Mesenchymal stem cell (in vitro differentiated cells and primary cell): ENCODE measurements around the gene CDH15.

Source experiments
- DNase-seq: peaks from one replicate; pipeline ENCODE4 v3.0.0-alpha.2; 2013
- H2AFZ ChIP-seq: one replicate; pipeline ENCODE4 v1.6.1; 2013; ENCODE audit warnings: low read depth, mild to moderate bottlenecking, control low read depth, inconsistent platforms, low read length, moderate library complexity
- H2AK5ac ChIP-seq: 2 replicates; pipeline ENCODE4 v1.6.1; 2013; ENCODE audit warnings: low read length, moderate library complexity, mild to moderate bottlenecking, inconsistent platforms; ENCODE audit not compliant: severe bottlenecking
- H2BK120ac ChIP-seq: one replicate; pipeline ENCODE4 v1.6.1; 2013; ENCODE audit warnings: low read depth, mild to moderate bottlenecking, inconsistent platforms, low read length, moderate library complexity
- H2BK12ac ChIP-seq, 2 experiments: one replicate each; pipeline ENCODE4 v1.6.1; 2013; ENCODE audit warnings: inconsistent platforms in 2 of 2, low read length in 2 of 2, mild to moderate bottlenecking in 2 of 2, moderate library complexity in 2 of 2, control low read depth in 1 of 2
- H2BK15ac ChIP-seq: one replicate; pipeline ENCODE4 v1.6.1; 2013; ENCODE audit warnings: mild to moderate bottlenecking, low read depth, inconsistent platforms; ENCODE audit not compliant: poor library complexity, severe bottlenecking
- H2BK5ac ChIP-seq: 2 replicates; pipeline ENCODE4 v1.6.1; 2013; ENCODE audit warnings: low read depth, mild to moderate bottlenecking, low read length, control low read depth, inconsistent platforms; ENCODE audit not compliant: poor library complexity, severe bottlenecking
- H3K14ac ChIP-seq, 2 experiments: one replicate each; pipeline ENCODE4 v1.6.1; 2013; ENCODE audit warnings: inconsistent platforms in 2 of 2, low read length in 2 of 2, control low read depth in 1 of 2, mild to moderate bottlenecking in 1 of 2, moderate library complexity in 1 of 2
- H3K18ac ChIP-seq, 2 experiments: one replicate each; pipeline ENCODE4 v1.6.1; 2013; ENCODE audit warnings: inconsistent platforms in 2 of 2, low read length in 2 of 2, control low read depth in 1 of 2, low read depth in 1 of 2, mild to moderate bottlenecking in 1 of 2
- H3K23ac ChIP-seq, 2 experiments: one replicate each; pipeline ENCODE4 v1.6.1; 2013; ENCODE audit warnings: inconsistent platforms in 2 of 2, low read length in 2 of 2, mild to moderate bottlenecking in 2 of 2, moderate library complexity in 2 of 2, control low read depth in 1 of 2
- H3K27ac ChIP-seq: 2 replicates; pipeline ENCODE4 v1.5.1; 2013; ENCODE audit warnings: mild to moderate bottlenecking, moderate library complexity, low read length, control low read depth, inconsistent platforms; ENCODE audit not compliant: poor library complexity, severe bottlenecking
- H3K27me3 ChIP-seq, 2 experiments: 2 replicates each; pipeline versions ENCODE4 v1.6.1 to v1.7.0; 2013; ENCODE audit warnings: low read length in 2 of 2, mild to moderate bottlenecking in 2 of 2, moderate library complexity in 2 of 2, control low read depth in 1 of 2, inconsistent platforms in 1 of 2; ENCODE audit not compliant: control insufficient read depth in 1 of 2, insufficient read depth in 1 of 2
- H3K36me3 ChIP-seq, 2 experiments: 2 replicates each; pipeline versions ENCODE4 v1.6.1 to v1.7.0; 2013; ENCODE audit warnings: low read length in 2 of 2, control low read depth in 1 of 2, inconsistent platforms in 1 of 2, low read depth in 1 of 2, mild to moderate bottlenecking in 1 of 2; ENCODE audit not compliant: insufficient read depth in 2 of 2, control insufficient read depth in 1 of 2
- H3K4ac ChIP-seq, 2 experiments: one replicate each; pipeline ENCODE4 v1.6.1; 2013; ENCODE audit warnings: inconsistent platforms in 2 of 2, low read length in 2 of 2, mild to moderate bottlenecking in 2 of 2, moderate library complexity in 2 of 2, control low read depth in 1 of 2, low read depth in 1 of 2
- H3K4me1 ChIP-seq: 2 replicates; pipeline ENCODE4 v1.6.1; 2013; ENCODE audit warnings: low read depth, low read length, control low read depth; ENCODE audit not compliant: control insufficient read depth, insufficient read depth
- H3K4me2 ChIP-seq: 2 replicates; pipeline ENCODE4 v1.6.1; 2013; ENCODE audit warnings: low read length, mild to moderate bottlenecking, inconsistent platforms; ENCODE audit not compliant: poor library complexity, severe bottlenecking
- H3K4me3 ChIP-seq, 2 experiments: 2 replicates each; pipeline versions ENCODE4 v1.5.1 to v1.7.0; 2013; ENCODE audit warnings: low read length in 2 of 2, mild to moderate bottlenecking in 2 of 2, control low read depth in 1 of 2, low read depth in 1 of 2; ENCODE audit not compliant: insufficient read depth in 1 of 2
- H3K79me1 ChIP-seq: replicated peaks from 2 replicates; pipeline ENCODE4 v1.6.1; 2013; ENCODE audit warnings: mild to moderate bottlenecking, control low read depth, low read length, inconsistent platforms; ENCODE audit not compliant: poor library complexity, severe bottlenecking
- H3K9ac ChIP-seq: 2 replicates; pipeline ENCODE4 v1.7.0; 2013; ENCODE audit warnings: mild to moderate bottlenecking, low read length, moderate library complexity
- H3K9me3 ChIP-seq: 2 replicates; pipeline ENCODE4 v1.7.0; 2013; ENCODE audit warnings: mild to moderate bottlenecking, low read length; ENCODE audit not compliant: control insufficient read depth
- H4K8ac ChIP-seq: one replicate; pipeline ENCODE4 v1.6.1; 2013; ENCODE audit warnings: inconsistent platforms, mild to moderate bottlenecking, low read length, moderate library complexity
- H4K91ac ChIP-seq: one replicate; pipeline ENCODE4 v1.6.1; 2013; ENCODE audit warnings: mild to moderate bottlenecking, low read length, inconsistent platforms
- WGBS: methylation state at CpG from one replicate; pipeline ENCODE4 v1.1.7; 2013; ENCODE audit warnings: mixed read lengths; 5-methylcytosine and 5-hydroxymethylcytosine counted together

Gene CDH15

DNA sequence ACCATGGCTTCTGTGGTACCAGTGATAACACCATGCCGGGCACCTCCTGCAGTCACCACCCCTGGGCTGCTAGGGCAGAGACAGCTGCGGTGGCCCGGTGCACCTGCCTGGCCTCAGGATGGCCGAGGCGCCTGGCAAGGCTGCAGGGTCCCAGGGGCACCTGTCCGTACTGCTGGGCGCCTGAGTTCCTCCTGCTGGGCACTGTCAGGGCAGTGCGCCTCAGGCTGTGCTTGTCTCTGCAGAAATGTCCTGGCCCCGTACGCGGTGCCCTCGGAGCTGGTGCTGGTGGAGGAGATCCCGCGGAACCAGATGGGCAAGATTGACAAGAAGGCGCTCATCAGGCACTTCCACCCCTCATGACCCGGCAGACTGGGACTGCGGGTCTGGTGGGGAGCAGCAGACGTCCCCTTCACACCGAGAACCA is 17.7 kb upstream of the CDH15 start:
- H3K23ac ChIP-seq: no peak overlapping the region
- no peaks in the 10 kb centered on the region for H3K9me3 ChIP-seq
- H3K27ac ChIP-seq: no peak overlapping the region
- H4K91ac ChIP-seq: peak overlapping the region; percentile 77
- WGBS: 92% methylated on average over 19 of the region's 19 CpGs
- no peaks in the 10 kb centered on the region for H3K27me3 ChIP-seq
- H3K4ac ChIP-seq: peak overlapping the region in 1 of 2 experiments; percentile 10
- H3K18ac ChIP-seq: no peak overlapping the region
- H3K79me1 ChIP-seq: no peaks in the 10 kb centered on the region
- H4K8ac ChIP-seq: no peak overlapping the region
- no peak overlapping the region for H3K4me3 ChIP-seq
- H2AK5ac ChIP-seq: no peak overlapping the region
- H3K4me2 ChIP-seq: no peak overlapping the region
- peaks cover 29 to 37% of the 10 kb centered on the region in 2 experiments for H3K36me3 ChIP-seq
- peaks cover 20% of the 10 kb centered on the region for H3K4me1 ChIP-seq
- no peak for DNase-seq
- no peak overlapping the region for H2BK120ac ChIP-seq
- peak overlapping the region; percentile 46 for H2BK15ac ChIP-seq
- no peak overlapping the region for H3K14ac ChIP-seq
- H3K9ac ChIP-seq: no peak overlapping the region
- H2BK5ac ChIP-seq: no peak overlapping the region
- H2AFZ ChIP-seq: no peak overlapping the region
- no peak overlapping the region for H2BK12ac ChIP-seq

DNA sequence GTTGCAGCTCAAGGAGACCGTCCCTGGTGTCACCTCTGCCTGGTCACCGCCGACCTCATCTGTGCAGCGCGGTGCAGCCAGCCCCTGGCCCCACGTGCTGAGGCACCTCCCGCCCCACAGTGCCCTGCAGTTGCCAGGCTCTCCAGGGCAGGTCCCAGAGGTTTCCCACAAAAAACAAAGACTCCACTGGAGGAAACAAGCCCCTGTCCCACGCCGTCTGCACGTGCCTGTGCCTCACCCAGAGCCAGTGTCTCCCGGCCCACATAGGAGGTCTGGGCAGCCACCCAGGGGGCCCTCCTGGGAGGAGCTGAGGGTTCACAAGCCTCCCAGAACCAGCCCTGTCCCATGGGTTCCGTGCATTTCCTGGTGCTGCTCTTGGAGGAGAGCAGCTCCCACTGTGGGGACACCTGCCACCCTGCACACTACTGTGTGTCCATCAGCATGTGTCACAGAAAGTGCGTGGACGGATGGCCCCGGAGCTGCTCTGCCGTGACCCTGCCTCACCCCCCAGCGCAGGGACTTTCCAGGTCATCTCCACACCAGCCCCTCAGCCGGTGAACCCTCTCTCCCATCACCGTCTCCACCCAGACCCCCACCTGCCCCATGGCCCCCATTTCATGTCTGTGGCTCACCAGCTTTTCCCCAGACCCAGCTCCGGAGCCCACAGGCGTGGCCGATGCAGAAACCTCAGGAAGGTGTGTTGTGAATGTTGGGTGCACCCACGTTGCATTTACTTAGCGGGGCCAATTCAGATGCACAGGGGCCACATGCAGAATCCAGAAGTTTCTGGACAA is 17.0 kb upstream of the CDH15 start:
- Histone ChIP-seq H3K9me3 (no peaks in the 10 kb centered on the region), H3K23ac (no peak overlapping the region), H2BK5ac (no peak overlapping the region), H2AFZ (no peak overlapping the region), H3K27ac (no peak overlapping the region), H3K4ac (no peak overlapping the region), H3K4me3 (no peak overlapping the region), H2BK15ac (no peak overlapping the region), H2AK5ac (no peak overlapping the region), H4K91ac (peak overlapping the region; percentile 59), H2BK120ac (no peak overlapping the region), H3K4me2 (no peak overlapping the region), H3K4me1 (peaks cover 20% of the 10 kb centered on the region), H3K36me3 (peaks cover 22 to 32% of the 10 kb centered on the region in 2 experiments), H3K9ac (no peak overlapping the region), H3K27me3 (no peaks in the 10 kb centered on the region), H3K14ac (peak overlapping the region in 1 of 2 experiments; percentile 18), H3K18ac (peak overlapping the region; percentile 19 to 52), H3K79me1 (no peaks in the 10 kb centered on the region), H4K8ac (no peak overlapping the region), H2BK12ac (peak overlapping the region in 1 of 2 experiments; percentile 3)
- DNase-seq: no peak
- WGBS: 85% methylated on average over 24 of the region's 24 CpGs

DNA sequence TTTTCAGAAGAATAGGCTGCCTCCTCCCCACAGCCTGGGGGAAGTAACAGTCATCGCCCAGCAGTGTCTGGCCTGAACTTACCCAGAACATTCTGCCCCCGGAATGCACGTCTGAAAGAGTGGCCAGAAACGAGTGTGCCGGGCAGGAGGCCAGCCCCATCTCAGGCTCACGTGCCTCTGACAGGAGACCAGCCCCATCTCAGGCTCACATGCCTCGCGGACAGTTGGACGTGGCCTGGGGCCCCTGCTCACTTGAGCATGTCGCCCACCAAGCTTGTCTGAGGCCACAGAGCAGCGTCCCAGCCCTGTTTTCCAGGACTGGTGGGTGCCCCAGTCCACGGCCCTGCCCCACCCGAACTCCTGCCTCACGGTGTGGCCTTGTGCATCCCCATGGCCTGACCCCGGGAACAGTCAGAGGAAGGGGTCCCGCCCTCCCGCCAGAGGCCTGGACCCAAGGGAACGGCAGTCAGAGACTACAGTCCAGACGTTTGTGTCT is 16.3 kb upstream of the CDH15 start:
- Histone ChIP-seq H3K4ac (peak overlapping the region in 1 of 2 experiments; percentile 40), H2AK5ac (no peak overlapping the region), H2BK12ac (peak overlapping the region in 1 of 2 experiments; percentile 73), H4K91ac (peak overlapping the region; percentile 48), H3K36me3 (peaks cover 17 to 29% of the 10 kb centered on the region in 2 experiments), H3K9me3 (no peaks in the 10 kb centered on the region), H3K4me1 (peaks cover 17% of the 10 kb centered on the region), H3K23ac (no peak overlapping the region), H3K27ac (no peak overlapping the region), H3K4me2 (no peak overlapping the region), H4K8ac (no peak overlapping the region), H3K14ac (peak overlapping the region in 1 of 2 experiments; percentile 84), H2BK120ac (no peak overlapping the region), H2AFZ (no peak overlapping the region), H2BK5ac (no peak overlapping the region), H2BK15ac (no peak overlapping the region), H3K27me3 (no peaks in the 10 kb centered on the region), H3K79me1 (no peaks in the 10 kb centered on the region), H3K18ac (peak overlapping the region in 1 of 2 experiments; percentile 37), H3K4me3 (no peak overlapping the region), H3K9ac (peak overlapping the region; percentile 37)
- WGBS: 43% methylated on average over 19 of the region's 19 CpGs
- peak; percentile 74 for DNase-seq
